Mucosa of descending colon (tissue), 3 donors: ENCODE data around the gene IL12RB2. TPM values are rescaled to one million over a fixed set of nuclear protein-coding genes. Genes with fewer than 3 reads are reported as not detected.

Source experiments
- ATAC-seq: fragments of 200-7000 bp; cut with Tn5 transposase; one replicate; pipeline ENCODE4 v1.9.1; 2020; ENCODE audit warnings: mild to moderate bottlenecking, moderate library complexity
- DNase-seq, 3 donors: peaks; one replicate each; pipeline ENCODE4 v3.0.0-alpha.2; 2020
- H3K36me3 ChIP-seq: fragments of 200-600 bp; one replicate; pipeline ENCODE4 v1.8.0; 2021; ENCODE audit warnings: low read depth, mild to moderate bottlenecking
- H3K4me1 ChIP-seq: fragments of 200-600 bp; one replicate; pipeline ENCODE4 v1.8.0; 2021; ENCODE audit warnings: low read depth, mild to moderate bottlenecking
- H3K4me3 ChIP-seq: fragments of 200-600 bp; one replicate; pipeline ENCODE4 v1.8.0; 2021; ENCODE audit warnings: mild to moderate bottlenecking
- H3K9me3 ChIP-seq: fragments of 200-600 bp; one replicate; pipeline ENCODE4 v1.8.0; 2021; ENCODE audit warnings: mild to moderate bottlenecking
- CTCF ChIP-seq: fragments of 200-600 bp; IDR thresholded peaks from one replicate; pipeline ENCODE4 v1.8.0; 2022; ENCODE audit warnings: antibody characterized with exemption, mild to moderate bottlenecking
- intact Hi-C, 2 donors: fragments of 100-400 bp; cut with DNase I in 1 of 2; cut with micrococcal nuclease in 1 of 2; formaldehyde crosslinking; loops; one replicate each; pipeline versions ENCODE4 v1.11.0 to v1.11.1; 2022; cut with DNase I, micrococcal nuclease
- total RNA-seq, 3 donors: library from RNA; stranded (reverse); fragmentation: NEBNext Ultra II Directional in 2 of 3; extraction: Animal tissue kit (Norgen Biotek cat#: 25700) in 2 of 3; gene quantifications; one replicate each; pipeline versions ENCODE4 v1.2.1 to v1.2.4, GENCODE V29; 2021 to 2023
- donor health status: DM: no; HTN: no; CAD: no; lungs with moderate emphysema.
- donor health status: DM: no; HTN: no; CAD: no.
- donor health status: DM: no; HTN: yes; CAD: no.

The IL12RB2 gene
- total RNA-seq, 3 donors from 2014 or later, result 0.55 to 1.7 (median 0.92) TPM

DNA sequence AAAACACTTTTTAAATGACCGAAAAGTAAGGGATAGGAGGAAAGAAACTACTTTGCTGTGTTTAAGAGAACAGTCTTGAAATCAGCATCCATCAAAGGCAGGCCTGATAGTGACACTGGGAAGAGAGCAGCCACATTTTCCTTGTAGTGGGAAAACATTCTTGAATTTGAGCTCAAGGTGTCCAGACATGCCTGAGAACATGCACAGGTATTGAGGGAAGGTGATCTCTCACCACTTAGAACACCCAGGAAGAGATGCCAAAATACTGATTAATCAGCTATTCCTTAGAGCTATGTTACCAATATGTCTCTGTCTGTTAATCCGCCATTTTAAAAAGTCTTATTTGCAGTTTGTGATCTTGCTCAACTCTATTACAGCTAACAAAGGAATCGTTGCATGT is 25.9 kb downstream of the IL12RB2 start:
- ATAC-seq, result no peak

GRCh38 chr1:67335411-67335810 is 27.7 kb downstream of the IL12RB2 start:
- H3K9me3 ChIP-seq, result no peaks in the 10 kb centered on the region
- no peak overlapping the region for H3K4me3 ChIP-seq
- ATAC-seq (no peak), DNase-seq (no peak)
- H3K4me1 ChIP-seq, result no peaks in the 10 kb centered on the region
- no peak for TF ChIP-seq CTCF
- intact Hi-C loops, result no loop called here
- no peaks in the 10 kb centered on the region for H3K36me3 ChIP-seq

More for the DNA sequence above, 25.9 kb downstream of the IL12RB2 start:
- intact Hi-C loops, result no loop called here
- Histone ChIP-seq H3K9me3 (no peaks in the 10 kb centered on the region), H3K36me3 (no peaks in the 10 kb centered on the region), H3K4me3 (no peak overlapping the region), H3K4me1 (no peaks in the 10 kb centered on the region)
- DNase-seq, result no peak
- TF ChIP-seq CTCF, result no peak

DNA sequence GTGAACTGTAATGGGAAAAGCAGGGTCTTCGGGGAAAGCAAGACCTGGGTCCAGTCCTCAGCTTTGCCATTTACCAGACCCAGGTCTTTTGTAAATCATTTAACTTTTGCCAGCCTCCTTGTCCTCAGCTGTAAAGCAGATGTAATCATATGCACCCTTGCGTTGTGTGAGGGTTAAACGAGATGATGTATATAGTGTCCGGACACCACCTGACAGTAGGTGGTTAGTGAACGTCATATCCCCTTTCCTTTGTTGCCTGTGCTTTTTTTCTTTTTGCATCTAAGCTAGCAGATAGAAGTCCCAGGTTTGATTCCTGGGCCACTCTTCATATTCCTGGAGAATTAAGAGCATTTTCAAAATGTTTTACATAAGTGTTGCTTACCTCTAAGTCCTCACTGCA is 28.5 kb downstream of the IL12RB2 start:
- Histone ChIP-seq H3K4me3 (no peak overlapping the region), H3K9me3 (no peaks in the 10 kb centered on the region), H3K4me1 (no peaks in the 10 kb centered on the region), H3K36me3 (no peaks in the 10 kb centered on the region)
- TF ChIP-seq CTCF, result no peak
- ATAC-seq (no peak), DNase-seq (no peak)
- intact Hi-C loops, result no loop called here

DNA sequence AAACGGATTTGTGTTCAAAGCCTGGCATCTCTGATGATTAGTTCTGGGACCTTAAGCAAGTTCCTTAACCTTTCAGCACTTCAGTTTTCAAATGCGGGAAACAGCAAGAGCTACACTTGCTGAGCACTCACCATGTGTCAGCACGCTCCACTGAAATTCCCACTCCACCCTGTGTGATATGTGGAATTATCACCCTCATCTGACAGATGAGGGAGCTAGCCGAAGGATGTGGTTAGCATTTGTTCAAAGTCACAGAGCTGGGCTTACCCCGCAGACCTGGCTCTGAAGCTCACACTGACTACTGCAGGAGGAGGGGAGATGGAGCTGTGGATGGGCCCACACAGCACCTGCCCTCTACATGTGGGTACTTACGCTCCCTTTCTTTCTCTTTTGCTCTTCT is 29.1 kb downstream of the IL12RB2 start:
- H3K4me3 ChIP-seq, result no peak overlapping the region
- ATAC-seq, result peak; percentile 48
- intact Hi-C loops, result no loop called here
- no peak for TF ChIP-seq CTCF
- H3K9me3 ChIP-seq, result no peaks in the 10 kb centered on the region
- DNase-seq, result no peak
- no peaks in the 10 kb centered on the region for H3K36me3 ChIP-seq
- no peaks in the 10 kb centered on the region for H3K4me1 ChIP-seq

GRCh38 chr1:67338642-67339041 is 31.0 kb downstream of the IL12RB2 start:
- Histone ChIP-seq H3K4me3 (no peak overlapping the region), H3K36me3 (no peaks in the 10 kb centered on the region), H3K9me3 (no peaks in the 10 kb centered on the region), H3K4me1 (no peaks in the 10 kb centered on the region)
- ATAC-seq (no peak), DNase-seq (no peak)
- TF ChIP-seq CTCF, result no peak
- intact Hi-C loops, result no loop called here
